HS-5 (cell line): Measurements from ENCODE around the gene NEK10.

ENCODE experiments used
- DNase-seq: peaks from one replicate; pipeline ENCODE4 v3.0.0-alpha.2; 2012; ENCODE audit warnings: low read depth

The NEK10 gene

DNA sequence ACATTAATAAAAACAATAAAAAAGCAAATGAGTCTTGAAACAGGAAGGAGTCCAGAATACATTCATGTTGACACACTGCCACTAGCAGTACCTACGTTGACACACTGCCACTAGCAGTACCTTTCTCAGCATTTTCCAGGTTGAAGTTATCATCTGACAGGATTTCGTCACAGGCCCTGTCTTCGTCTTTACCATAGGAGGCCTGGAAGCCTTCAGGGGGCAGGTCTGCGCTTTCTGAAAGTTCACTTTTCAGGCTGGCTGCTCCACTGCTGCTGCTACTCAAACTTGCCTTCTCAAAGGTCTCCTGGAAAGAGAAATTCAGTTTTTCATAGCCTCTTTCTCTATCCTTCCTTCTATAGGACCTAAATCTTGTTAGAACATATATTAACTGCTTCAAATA lies 194.7 kb downstream of the NEK10 start:
- DNase-seq, result no peak

DNA sequence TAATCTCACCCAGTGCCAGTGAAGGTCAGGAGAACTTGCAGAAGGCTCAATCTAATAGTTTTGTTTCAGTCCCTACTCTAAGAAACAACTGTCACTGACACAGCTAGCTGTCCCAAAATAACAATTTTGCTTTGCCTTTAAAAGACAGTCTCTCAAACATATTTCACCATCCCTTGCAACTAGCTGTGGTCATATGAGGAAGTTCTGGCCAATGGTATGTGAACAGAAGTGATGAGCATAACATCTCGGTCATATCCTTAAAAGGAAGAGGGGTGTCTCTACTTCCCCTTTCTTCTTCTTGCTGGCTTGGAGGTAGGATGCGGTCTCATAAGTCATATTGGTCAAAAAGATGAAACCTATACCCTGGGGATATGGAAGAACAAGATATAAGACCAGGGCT lies 198.1 kb downstream of the NEK10 start:
- DNase-seq, result no peak

DNA sequence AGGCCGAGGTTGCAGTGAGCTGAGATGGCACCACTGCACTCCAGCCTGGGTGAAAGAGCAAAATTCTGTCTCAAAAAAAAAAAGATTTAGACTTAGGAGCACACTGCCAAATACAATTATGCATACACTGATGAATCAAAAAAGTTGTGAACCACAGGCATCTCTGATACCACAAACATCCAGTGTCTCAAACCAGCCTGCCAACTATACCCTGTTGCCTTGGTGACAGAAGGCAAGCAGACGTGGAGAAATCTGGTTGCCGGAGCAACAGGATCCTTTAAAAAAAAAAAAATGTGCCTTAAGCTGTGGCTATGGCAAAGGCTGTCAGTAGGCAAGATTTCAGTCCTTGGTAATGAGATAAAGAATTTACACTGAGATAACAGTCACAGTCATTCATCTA lies 202.3 kb downstream of the NEK10 start:
- peak; percentile 84 for DNase-seq

DNA sequence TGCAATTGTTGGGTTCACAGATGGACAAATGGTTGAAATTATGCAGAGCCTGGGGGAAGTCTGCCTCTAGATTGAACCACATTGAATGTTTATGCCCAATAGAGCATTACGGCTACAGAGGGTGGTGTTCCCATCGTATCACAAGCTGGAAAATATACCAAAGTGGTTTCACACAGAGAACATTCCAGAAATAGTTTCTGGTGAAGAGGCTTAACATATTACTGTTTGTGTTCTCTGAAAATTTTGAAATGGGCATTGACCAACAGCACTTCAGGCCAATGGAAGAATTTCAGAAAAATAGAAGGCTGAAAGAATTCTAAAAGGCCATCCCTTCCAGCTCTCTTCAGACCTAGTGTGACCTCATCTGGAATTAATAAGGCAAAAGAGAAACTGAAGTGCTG lies 203.9 kb downstream of the NEK10 start:
- peak; percentile 48 for DNase-seq

DNA sequence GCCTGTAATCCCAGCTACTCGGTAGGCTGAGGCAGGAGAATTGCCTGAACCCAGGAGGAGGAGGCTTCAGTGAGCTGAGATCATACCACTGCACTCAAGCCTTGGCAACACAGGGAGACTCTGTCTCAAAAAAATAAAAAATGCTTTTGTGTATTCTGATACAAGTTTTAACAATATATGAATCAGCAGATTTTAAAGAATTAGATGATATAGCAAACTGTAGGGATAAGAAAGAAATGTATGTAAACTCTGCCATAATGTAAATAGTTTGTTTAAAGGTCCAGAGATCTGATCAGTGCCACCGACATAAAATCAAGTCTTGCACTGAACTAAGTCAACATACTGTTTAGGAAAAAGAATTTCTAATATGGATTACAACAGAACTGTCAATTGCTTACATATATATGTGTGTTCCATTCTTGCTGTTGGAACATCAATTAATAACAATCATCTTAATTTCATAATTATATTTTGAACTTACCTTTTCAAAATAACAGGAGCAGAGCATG lies 208.3 kb downstream of the NEK10 start:
- no peak for DNase-seq

DNA sequence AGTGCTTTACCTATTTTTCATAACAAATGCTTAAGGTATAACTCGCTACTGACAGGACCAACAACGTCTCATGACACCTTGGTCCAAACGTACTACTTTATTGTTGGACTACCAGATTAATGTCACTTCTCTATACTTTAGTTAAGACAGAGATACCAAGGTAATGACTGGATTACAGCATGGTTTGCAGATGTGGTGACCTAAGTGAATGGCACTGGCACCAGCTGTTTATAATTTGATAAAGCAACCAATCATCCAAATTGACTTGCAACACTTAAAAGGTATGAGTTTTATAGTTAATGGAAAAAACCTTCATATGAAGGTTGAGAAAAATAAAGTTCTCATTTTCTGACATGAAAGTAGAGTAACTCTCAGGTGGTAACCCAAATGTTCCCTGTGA lies 209.0 kb downstream of the NEK10 start:
- DNase-seq, result no peak

DNA sequence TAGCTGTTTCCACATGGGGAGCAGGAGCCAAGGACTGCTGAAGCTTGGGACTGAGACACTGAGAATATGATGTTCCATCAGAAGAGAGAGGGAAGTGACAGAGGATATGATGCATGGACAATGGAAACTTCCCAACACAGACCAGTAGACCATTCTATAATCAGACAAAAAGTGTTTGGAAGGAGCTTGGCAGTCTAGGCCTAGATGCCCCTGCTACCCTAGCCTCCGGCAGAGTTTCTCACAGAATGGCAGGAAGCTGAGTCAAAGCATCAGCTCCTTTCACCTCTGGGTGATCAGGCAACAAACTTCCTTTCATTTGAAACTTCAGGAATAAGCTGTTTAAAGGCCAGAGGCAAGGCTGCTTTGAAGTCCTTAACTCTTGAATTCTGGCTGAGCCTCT lies 222.0 kb downstream of the NEK10 start:
- DNase-seq, result no peak

DNA sequence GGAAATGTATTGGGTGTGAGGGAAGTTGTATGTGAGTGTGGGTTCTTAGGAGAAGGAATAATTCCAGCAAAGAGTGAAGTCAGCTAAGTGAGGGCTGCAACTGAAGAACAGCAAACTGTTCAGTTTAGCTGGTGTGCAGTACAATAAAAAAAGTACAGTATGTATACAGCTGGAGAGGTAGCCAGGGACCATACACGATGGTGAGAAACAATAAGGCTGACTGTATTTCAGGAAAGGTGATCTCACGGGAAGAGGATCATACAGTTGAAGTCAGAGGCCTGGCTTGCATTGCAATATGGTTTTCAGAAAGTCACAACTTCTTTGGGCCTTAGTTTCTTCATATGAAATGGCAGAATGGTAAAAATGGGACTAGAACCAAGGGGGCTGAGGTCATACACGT lies 222.4 kb downstream of the NEK10 start:
- DNase-seq, result no peak

DNA sequence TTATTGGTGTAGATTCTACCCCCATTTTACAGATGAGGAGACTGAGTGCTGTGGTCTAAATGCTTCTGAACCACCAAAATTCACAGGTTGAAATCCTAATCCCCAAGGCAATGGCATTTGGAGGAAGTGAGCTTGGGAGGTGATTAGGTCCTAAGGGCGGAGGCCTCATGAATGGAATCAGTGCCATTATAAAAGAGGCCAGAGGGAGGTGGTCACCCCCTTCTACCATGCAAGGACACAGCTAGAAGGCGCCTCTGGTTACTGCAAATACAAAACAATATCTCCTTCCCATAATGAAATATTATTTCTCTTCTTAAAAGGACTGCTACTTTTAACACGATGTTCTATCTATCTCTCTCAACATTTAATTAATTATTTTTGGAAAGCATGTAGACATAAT lies 223.5 kb downstream of the NEK10 start:
- DNase-seq, result no peak

DNA sequence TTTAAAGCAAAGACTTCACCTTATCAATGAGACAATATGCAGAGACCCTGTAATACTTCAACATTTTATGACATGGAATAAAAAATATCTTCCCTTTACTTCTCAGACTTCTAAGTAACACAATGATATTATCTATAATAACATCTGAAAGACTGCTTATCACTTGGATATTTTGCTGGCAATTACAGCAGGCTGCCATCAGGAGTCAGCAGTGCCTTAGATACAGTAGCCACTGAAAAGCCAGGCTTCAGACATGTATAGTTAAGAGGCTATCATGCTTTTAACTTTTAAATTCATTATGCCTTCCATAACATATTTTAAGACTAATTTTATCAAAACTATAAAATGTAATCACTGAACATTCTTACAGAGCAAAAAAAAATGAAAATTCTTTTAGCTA lies 227.5 kb downstream of the NEK10 start:
- DNase-seq, result no peak

DNA sequence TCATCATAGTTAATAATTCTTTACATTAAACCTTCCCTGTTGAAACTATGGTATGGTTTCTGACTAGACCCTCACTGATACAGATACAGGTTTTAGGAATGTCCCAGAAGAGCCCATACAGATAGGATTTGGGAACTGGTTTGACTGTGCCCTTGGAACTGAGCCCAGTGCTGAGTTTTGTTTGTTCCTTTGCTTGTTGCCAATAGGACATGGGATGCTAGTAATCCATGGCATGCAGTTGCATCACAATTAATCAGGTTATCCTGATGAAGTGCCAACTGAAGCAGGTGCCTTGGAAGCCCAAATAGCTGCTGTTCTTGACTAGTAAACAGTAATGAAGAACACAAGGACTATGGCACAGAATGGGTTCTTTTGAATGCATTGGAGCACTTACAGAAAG lies 230.6 kb downstream of the NEK10 start:
- no peak for DNase-seq

DNA sequence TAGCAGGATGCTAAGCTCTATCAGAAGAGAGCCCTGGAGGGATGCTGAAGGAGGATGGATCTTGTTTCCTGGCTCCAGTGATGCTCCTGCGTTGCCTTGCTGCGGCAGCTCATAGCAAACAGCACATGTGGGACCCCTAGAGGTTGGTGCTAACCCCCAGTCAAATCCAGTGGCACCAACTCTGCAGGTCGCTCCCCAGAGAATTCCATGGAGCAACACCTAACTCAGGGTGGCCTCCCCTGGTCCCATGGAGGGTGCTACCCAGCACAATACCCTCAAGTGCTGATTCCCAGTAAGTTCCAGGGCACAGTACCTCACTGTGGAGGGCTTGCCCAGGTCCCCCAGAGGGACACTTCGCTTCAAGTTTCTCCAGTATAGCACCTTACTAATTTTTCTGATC lies 231.2 kb downstream of the NEK10 start:
- no peak for DNase-seq

DNA sequence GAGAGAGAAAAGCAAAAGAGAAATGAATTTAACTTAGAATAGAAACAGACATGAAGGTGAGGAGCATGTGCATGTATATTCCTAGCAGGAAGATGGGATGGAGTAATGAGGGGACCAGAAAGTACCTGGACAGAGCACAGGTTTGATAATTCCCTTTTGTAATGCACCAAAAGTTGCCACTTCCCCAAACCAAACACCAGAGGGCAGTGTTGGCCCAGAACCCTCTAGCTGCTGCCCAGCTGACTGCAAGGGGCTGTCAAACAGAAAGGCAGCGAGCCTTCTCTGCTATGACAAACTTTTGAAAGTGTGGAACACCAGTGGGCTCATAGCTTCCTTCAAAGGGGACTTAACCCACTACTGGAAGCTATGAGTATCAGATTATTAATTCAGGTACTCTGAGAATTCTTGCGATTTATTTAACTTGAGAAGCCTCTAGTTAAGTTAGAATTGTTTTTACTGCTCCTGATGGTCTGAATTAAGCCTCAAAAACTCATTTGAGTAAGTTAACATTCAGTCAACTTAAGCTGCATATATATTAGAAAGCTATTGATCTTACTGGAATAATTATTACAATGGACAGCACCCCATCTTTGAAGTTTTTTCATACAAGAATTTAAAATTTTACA lies 234.9 kb downstream of the NEK10 start:
- peak; percentile 44 for DNase-seq

DNA sequence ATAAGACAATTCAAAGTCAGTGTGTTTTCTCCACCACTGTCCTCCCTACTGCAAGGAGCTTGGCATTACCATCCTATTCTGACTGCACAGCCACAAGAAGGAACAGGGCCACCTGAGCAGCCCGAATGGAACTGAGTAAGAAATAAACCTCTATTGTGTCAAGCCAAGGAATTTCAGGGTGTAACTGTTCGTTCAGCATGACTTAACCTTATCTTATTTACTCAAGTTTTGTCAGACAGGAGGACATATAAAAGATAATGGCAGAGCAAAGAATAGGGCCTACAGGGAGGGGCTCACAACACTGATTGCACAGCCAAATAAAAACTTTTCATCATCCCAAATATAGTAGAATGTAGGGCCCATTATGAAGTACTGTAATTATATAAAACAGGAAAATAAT lies 236.1 kb downstream of the NEK10 start:
- no peak for DNase-seq

DNA sequence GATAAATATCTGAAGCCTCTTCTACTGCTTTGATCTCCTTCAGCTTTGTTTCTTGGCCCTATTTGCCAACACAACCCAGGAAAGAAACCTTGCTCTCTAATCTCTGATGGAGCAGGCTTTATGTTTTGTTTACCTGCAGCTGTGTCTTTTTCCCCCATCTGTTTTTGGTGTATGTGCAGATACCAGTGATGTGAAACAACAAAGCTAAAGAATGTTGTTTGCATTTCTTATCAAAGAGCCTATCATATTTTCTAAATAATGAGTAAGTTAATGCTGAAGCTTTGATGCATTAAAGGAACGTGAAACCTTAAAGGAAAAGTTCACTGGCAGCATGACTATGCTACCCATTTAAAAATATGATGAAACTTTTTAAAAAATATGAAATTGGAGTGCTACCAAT lies 238.4 kb downstream of the NEK10 start:
- DNase-seq, result no peak

DNA sequence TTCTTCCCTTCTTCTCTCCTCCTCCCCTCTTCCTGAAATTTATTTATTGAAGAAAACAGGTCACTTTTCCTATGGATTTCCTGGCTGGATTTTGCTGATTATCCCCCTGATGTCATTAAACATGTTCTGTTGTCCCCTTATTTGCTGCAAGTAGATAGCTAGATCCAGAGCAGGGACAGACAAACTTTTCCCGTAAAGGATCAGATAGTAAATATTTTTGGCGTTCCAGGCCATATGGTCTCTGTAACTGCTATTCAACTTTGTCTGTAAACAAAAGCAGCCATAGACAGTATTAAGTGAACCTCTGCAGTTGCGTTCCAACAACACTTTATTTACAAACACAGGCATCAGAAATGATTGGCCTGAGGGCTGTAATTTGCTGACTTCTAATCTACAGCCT lies 241.3 kb downstream of the NEK10 start:
- no peak for DNase-seq

DNA sequence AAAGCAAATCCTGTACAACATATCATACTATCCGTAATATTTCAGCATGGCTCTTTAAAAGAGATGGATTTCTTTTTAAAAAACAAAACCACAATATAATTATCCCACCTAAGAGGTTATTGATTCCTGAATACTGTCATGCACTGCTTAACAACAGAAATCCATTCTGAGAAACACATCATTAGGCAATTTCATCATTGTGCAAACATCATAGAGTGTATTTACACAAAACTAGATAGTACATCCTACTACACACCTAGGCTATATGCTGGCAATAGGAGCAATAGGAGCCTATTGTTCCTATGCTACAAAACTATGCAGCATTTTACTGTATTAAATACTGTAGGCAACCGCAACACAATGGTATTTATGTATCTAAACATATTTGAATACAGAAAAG lies 242.0 kb downstream of the NEK10 start:
- DNase-seq, result no peak

DNA sequence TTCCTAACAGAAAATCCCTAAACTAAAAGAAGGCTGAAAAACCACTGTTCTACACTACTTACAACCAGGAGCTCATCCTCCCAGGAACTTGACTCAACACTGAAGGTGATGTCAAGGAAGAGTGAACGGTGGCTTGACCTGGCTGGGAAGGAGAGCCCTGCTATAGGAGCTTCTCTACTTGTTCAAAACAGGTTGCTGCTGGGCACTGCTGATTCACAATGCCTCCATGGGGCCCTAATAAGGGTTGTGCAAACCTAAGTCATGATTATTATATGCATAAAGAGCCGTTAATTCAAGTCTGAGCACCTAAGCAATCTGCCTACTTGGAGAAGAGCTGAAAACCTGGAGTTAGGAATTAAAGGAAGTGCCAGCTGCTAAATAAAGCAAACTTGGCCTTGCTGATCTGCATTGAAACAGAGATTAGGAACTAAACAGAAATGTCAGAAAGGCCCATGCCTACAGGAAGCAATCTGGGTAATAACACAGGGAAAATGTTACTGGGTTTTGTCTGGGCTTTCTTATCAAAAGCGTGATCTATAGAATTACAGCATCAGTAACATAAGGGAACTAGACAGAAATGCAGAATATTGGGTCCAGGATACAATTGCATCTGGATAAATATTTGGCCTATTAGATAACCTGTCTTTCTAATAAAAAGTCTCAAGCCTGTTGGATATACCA lies 243.2 kb downstream of the NEK10 start:
- no peak for DNase-seq

DNA sequence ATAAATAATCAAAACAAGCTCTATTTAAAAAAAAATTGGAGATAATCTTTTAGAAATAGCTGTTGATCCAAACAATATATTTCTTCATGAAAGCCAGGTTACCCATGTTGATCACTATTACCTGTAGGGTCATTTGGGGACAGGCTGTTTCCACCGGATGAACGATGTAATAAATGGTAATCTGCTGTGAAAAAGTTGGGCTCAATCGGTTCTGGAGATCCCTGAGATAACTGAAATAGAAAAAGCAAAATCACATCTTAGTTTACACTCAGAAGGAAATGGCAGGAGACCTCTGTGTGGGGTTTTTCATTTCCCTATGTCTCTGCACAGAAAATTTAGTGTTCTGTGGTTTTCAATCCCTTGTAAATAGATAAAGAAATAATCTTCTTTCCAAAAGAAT lies 249.5 kb downstream of the NEK10 start:
- no peak for DNase-seq

DNA sequence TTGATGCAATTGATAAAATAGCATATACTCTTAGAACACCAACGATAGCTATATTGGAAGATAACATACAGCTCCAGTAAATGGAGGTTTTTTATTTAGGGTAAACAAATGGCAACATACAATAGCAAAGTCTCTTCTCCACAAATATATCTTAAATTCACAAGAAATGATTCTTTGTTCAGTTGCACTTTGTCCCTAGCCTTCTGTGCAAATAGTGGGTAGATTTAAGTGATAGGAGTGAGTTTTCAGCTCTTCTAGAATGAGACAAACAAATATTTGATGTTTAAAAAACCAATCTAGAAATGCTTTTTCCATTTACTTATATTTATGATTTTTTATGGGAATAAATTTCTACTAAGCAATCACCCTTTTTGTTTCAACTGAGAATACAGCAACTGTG lies 253.8 kb downstream of the NEK10 start:
- DNase-seq, result no peak

DNA sequence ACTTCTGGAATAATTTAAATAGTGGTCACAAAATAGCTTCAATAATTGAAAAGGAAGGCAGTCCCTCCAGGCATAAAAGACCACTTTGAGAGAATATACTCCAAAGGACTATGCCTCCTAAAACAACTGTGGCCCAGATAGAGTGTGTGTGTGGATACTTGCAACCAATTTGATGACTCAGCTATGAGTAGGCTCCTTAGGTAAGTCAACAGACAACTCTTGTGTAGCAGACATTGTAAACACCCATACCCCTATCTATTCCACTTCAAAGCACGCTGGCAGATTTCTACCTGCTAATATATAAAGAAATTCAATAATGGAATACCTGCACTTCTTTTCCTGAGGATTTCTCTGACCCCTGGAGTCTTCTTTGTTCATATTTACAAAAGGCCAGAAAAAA lies 254.5 kb downstream of the NEK10 start:
- no peak for DNase-seq

DNA sequence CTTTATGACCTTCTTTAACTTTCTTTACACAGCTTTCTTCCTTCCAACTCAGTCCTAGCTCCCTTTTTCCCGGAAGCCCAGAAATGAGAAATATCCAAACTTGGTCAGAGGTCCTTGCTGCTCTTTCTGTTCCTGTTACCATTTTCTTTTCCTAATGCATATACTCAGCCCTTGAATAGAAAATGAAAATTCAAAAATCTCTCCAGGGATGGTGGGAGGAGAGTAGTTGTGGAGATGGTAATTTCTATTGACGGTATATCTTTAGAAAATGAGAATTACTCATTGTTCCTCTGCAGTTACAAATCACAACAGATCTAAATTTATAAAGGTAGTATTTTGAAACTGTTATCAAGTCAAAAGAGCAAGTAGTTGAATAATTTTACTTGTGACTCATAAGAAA lies 255.1 kb downstream of the NEK10 start:
- no peak for DNase-seq

DNA sequence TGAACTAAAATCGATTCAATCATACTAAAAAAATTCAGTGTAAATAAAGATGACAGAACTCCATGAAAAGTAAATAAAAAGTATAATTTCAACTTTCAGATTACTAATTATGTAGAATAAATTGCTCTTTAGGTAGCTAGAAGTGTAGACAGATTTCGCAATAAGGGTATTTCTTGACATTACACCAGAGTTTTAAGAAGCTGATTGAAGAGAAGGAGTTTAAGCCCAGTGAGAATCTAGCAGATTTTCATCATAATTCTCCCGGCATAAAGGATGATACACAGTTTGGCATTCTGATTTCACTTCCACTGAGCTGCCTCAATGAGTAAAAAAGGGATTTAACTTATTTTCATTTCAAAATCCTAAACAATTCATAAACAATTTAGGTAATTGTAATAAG lies 259.2 kb downstream of the NEK10 start:
- DNase-seq, result no peak

DNA sequence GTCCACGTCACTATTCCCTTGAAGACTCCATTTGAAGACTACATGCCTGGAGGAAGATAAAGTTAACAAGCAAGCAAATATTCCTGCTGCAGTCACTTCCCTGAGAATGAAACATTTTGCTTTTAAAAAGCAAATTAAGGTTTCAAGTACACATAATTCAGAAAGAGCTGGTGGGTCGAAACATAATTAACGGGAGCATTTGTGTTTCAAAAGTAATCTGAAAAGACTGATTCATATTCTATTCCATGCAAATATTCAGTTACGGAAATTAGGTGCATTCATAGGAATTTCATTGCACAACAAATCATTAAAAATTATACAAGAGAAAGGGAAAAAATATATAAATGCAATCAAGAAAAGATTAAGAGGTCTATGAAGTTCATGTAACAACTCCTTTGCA lies 260.9 kb downstream of the NEK10 start:
- no peak for DNase-seq
